ENCODE results near the gene PCSK4.

DNA sequence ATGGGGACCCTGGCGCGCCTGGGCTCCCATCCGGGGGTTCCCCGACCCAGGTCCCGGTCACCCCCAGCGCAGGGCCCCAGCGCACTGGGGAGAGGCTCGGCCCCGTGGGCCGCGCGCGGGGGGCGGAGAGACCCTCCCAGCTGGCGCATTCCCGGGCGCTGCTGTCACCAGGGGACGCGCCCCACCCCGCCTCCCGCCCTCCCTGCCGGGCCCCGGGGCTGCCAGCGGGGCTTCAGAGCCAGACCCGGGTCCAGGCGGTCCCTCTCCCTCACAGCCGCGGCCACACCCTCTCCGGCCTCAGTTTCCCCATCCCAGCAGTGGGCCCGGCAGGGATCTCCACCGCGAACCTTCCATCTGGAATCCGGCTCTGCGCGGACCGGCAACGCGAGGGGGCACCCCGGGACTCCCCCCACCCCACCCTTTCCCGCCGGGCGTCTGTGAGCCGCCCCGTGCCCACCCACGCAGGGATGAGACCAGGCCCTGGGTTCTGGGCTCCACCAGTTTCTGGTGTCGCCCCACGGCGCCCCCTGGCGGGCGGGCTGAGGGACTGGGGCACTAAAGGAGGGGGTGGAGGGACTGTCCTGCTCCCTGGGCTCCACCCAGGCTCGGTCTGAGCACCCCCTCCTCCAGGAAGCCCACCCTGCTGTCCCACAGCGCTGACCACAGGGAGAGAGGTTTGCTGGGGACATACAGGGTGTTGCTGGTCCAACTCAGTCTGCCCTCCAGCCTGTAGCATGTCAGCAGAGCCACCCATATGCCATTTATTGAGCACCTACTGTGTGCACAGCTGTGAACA, 23.5 kb upstream of the PCSK4 start:
- TF ChIP-seq, protein P1, sequence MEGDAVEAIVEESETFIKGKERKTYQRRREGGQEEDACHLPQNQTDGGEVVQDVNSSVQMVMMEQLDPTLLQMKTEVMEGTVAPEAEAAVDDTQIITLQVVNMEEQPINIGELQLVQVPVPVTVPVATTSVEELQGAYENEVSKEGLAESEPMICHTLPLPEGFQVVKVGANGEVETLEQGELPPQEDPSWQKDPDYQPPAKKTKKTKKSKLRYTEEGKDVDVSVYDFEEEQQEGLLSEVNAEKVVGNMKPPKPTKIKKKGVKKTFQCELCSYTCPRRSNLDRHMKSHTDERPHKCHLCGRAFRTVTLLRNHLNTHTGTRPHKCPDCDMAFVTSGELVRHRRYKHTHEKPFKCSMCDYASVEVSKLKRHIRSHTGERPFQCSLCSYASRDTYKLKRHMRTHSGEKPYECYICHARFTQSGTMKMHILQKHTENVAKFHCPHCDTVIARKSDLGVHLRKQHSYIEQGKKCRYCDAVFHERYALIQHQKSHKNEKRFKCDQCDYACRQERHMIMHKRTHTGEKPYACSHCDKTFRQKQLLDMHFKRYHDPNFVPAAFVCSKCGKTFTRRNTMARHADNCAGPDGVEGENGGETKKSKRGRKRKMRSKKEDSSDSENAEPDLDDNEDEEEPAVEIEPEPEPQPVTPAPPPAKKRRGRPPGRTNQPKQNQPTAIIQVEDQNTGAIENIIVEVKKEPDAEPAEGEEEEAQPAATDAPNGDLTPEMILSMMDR (IDR thresholded peaks at IDR 0.05) = peak; percentile 75
- no peak for TF ChIP-seq ZFX (IDR thresholded peaks at IDR 0.05; ENCODE audit: borderline replicate concordance)

Data from 22Rv1 (cell line).